ENCODE measurements around the gene TPP2. TPM values are rescaled to one million over a fixed set of nuclear protein-coding genes. Genes with fewer than 3 reads are reported as not detected.
A peak's percentile ranks its signal among the peaks of the same experiment; 100 is the strongest.

TPP2 gene
- total and polyA plus RNA-seq, 9 of the 15 experiments (the other 6 are each of a cell fraction or from before 2014, with no cell fraction given): 18.8 to 87.7 (median 55.9) TPM

GRCh38 chr13:102591988-102592781 is 4.6 kb upstream of the TPP2 start:
- peak; percentile 91 for FAIRE-seq
- peak; percentile 58 for ATAC-seq
- Histone ChIP-seq H4K20me1 (replicated peaks; ENCODE audit: control insufficient read depth, insufficient read depth, low read length) (no peaks in the 10 kb centered on the region), H3K4me2 (ENCODE audit: insufficient read depth, low read length) (peak overlapping the region; percentile 80), H3K79me2 (ENCODE audit: control insufficient read depth, insufficient read depth, low read length) (peaks cover 22% of the 10 kb centered on the region), H3K9ac (ENCODE audit: insufficient read depth in 1 of 2, low read depth in 2 of 2, low read length in 2 of 2) (peak overlapping the region; percentile 34 to 88), H3K36me3 (ENCODE audit: control insufficient read depth, insufficient read depth, low read length) (no peaks in the 10 kb centered on the region), H3K9me1 (ENCODE audit: control insufficient read depth, insufficient read depth, low read length) (no peaks in the 10 kb centered on the region), H2AFZ (ENCODE audit: low read depth, low read length) (peak overlapping the region; percentile 89), H3K4me3 (peak overlapping the region; percentile 44), H3K9me3 (replicated peaks; ENCODE audit: control insufficient read depth, insufficient read depth, low read depth, low read length) (no peaks in the 10 kb centered on the region), H3K4me1 (replicated peaks in 1 of 2; ENCODE audit: control insufficient read depth in 2 of 2, insufficient read depth in 2 of 2, low read length in 2 of 2) (peaks cover 4 to 6% of the 10 kb centered on the region in 2 experiments; a peak in 4 of 5 replicates), H3K27me3 (ENCODE audit: control insufficient read depth in 2 of 2, insufficient read depth in 2 of 2, low read length in 2 of 2) (no peaks in the 10 kb centered on the region), H3K27ac (ENCODE audit: extremely low read depth, low read depth, low read length) (peak overlapping the region; percentile 18; the same call in 2 of the 3 replicates)
- peak in 3 of 4 experiments; percentile 20 to 79 (median 43) for DNase-seq (ENCODE audit: extremely low read depth in 1 of 4, low spot score in 3 of 4)
- POLR2A ChIA-PET: interaction anchor here (0.7 kb wide), 1 partner anchor 255 kb away, joined by 3 read pairs; no protein-coding TSS in a partner anchor
- in situ Hi-C loops (cut with MboI): no loop called here
- intact Hi-C loops (cut with micrococcal nuclease): loop anchor here (1.0 kb wide), 1 partner anchor 133 kb away; no protein-coding TSS in a partner anchor
- WGBS (ENCODE audit: insufficient coverage, low coverage, missing lambda C conversion rate): under 1% methylated on average over 36 of the region's 36 CpGs
- CTCF ChIA-PET (ENCODE audit: low intra/inter-chr PET ratio): interaction anchor here (1.2 kb wide), 1 partner anchor 12 kb away, joined by 3 read pairs; no protein-coding TSS in a partner anchor
- no TSS peak for BruUV-seq (replicated peaks)
- peak; percentile 76 for TF ChIP-seq ATF3 (IDR thresholded peaks at IDR 0.05)
- no peak for TF ChIP-seq ATF3 (CRISPR knock-in tag; conservative IDR thresholded peaks at IDR 0.05)
- peak; percentile 77 for TF ChIP-seq EP400 (IDR thresholded peaks at IDR 0.05)
- TF ChIP-seq MYC (IDR thresholded peaks at IDR 0.05; ENCODE audit: low read depth, low read length): peak; percentile 49
- TF ChIP-seq MYC (CRISPR knock-in tag; IDR thresholded peaks at IDR 0.05; ENCODE audit: borderline replicate concordance, low read depth): no peak
- no peak for TF ChIP-seq ZNF277 (CRISPR knock-in tag; IDR thresholded peaks at IDR 0.05; ENCODE audit: borderline replicate concordance)
- TF ChIP-seq ZBTB11 (CRISPR knock-in tag; IDR thresholded peaks at IDR 0.05): no peak
- peak; percentile 17 for TF ChIP-seq PRDM10 (IDR thresholded peaks at IDR 0.05; ENCODE audit: partially characterized antibody)
- TF ChIP-seq RBFOX2 (IDR thresholded peaks at IDR 0.05; ENCODE audit: low read depth, low read length): peak; percentile 70
- peak; percentile 96 for TF ChIP-seq MAFG (tag; conservative IDR thresholded peaks at IDR 0.05)

Data from K562 (cell line).